A549 (cell line): Measurements from ENCODE around the gene FGF18. TPM values are rescaled to one million over a fixed set of nuclear protein-coding genes. Genes with fewer than 3 reads are reported as not detected.

Source experiments
- ATAC-seq, 2 experiments: fragments of 200-7000 bp in 1 of 2; fragments of >200 bp in 1 of 2; cut with Nextera tagmentation in 1 of 2; cut with Tn5 transposase in 1 of 2; 3 replicates each; pipeline versions ENCODE4 v1.8.0 to v1.9.1; 2018 to 2020; ENCODE audit warnings: mild to moderate bottlenecking in 1 of 2, moderate library complexity in 1 of 2
- CTCF ChIA-PET: fragments of 300-600 bp; sonication (Branson Sonifier 250); formaldehyde crosslinking; extraction: SDS; loops from one replicate; lab custom pipeline; 2021; ENCODE audit warnings: antibody characterized with exemption, inconsistent platforms; lab: Yijun Ruan, JAX
- POLR2A ChIA-PET: fragments of 350-600 bp; formaldehyde crosslinking; extraction: SDS; loops from one replicate; lab custom pipeline; 2021; ENCODE audit warnings: antibody characterized with exemption, inconsistent platforms; lab: Yijun Ruan, JAX
- DNase-seq, 2 experiments: peaks; one replicate each; pipeline versions ENCODE4 v3.0.0 to v3.0.0-alpha.2; 2011 to 2016; ENCODE audit warnings: low read depth in 1 of 2, low spot score in 1 of 2
- FAIRE-seq: peaks from 2 replicates; lab custom pipeline; 2011; peaks lifted over from hg19 to GRCh38; lab: Jason Lieb, UNC
- H3K27ac ChIP-seq, 2 experiments: fragments of >200 bp; sonication (Bioruptor Twin); formaldehyde crosslinking; 3 replicates each; pipeline ENCODE4 v1.5.1; 2016 to 2017
- H3K4me1 ChIP-seq: fragments of >200 bp; sonication (Bioruptor Twin); formaldehyde crosslinking; 3 replicates; pipeline ENCODE4 v1.6.1; 2016
- H3K4me2 ChIP-seq: fragments of >200 bp; sonication (Bioruptor Twin); formaldehyde crosslinking; 3 replicates; pipeline ENCODE4 v1.6.1; 2016
- H3K4me3 ChIP-seq: fragments of >200 bp; sonication (Bioruptor Twin); formaldehyde crosslinking; 3 replicates; pipeline ENCODE4 v1.5.1; 2016
- H3K9me3 ChIP-seq: fragments of >200 bp; sonication (Bioruptor Twin); formaldehyde crosslinking; 3 replicates; pipeline ENCODE4 v1.6.1; 2016
- CHD2 ChIP-seq: fragments of 150-350 bp; IDR thresholded peaks from 2 replicates; pipeline ENCODE4 v1.6.1; 2014; ENCODE audit warnings: low read length; ENCODE audit not compliant: partially characterized antibody
- CHD4 ChIP-seq: fragments of 200-600 bp; sonication (generic); IDR thresholded peaks from 2 replicates; pipeline ENCODE4 v1.6.1; 2016; ENCODE audit warnings: antibody characterized with exemption, mild to moderate bottlenecking, borderline replicate concordance
- CTCF ChIP-seq: fragments of >200 bp; sonication (Bioruptor Twin); formaldehyde crosslinking; IDR thresholded peaks from 3 replicates; pipeline ENCODE4 v1.5.1; 2016
- FOSB ChIP-seq: fragments of 250-450 bp; sonication (Bioruptor Pico); IDR thresholded peaks from 2 replicates; pipeline ENCODE4 v1.5.0; 2020; ENCODE audit warnings: mild to moderate bottlenecking, moderate library complexity
- HDAC2 ChIP-seq: fragments of 200-600 bp; sonication (generic); IDR thresholded peaks from 2 replicates; pipeline ENCODE4 v1.6.1; 2016
- HES2 ChIP-seq: fragments of >200 bp; sonication (Bioruptor Twin); formaldehyde crosslinking; IDR thresholded peaks from 2 replicates; pipeline ENCODE4 v1.6.1; 2016
- HEYL ChIP-seq: fragments of 250-450 bp; sonication (Bioruptor Pico); IDR thresholded peaks from 2 replicates; pipeline ENCODE4 v1.8.0; 2021; ENCODE audit warnings: mild to moderate bottlenecking, moderate library complexity
- HOXA7 ChIP-seq: fragments of 250-450 bp; sonication (Bioruptor Pico); IDR thresholded peaks from 2 replicates; pipeline ENCODE4 v1.5.0; 2020; ENCODE audit warnings: mild to moderate bottlenecking, moderate library complexity
- HOXB13 ChIP-seq: fragments of 250-450 bp; sonication (Bioruptor Pico); IDR thresholded peaks from 2 replicates; pipeline ENCODE4 v1.5.0; 2020; ENCODE audit warnings: low read depth, mild to moderate bottlenecking, moderate library complexity
- HOXB5 ChIP-seq: fragments of 250-450 bp; sonication (Bioruptor Pico); IDR thresholded peaks from 2 replicates; pipeline ENCODE4 v1.5.0; 2020; ENCODE audit warnings: mild to moderate bottlenecking, moderate library complexity
- JUNB ChIP-seq: fragments of >200 bp; sonication (Bioruptor Twin); formaldehyde crosslinking; IDR thresholded peaks from 2 replicates; pipeline ENCODE4 v1.6.1; 2016
- MAX ChIP-seq: IDR thresholded peaks from 2 replicates; pipeline ENCODE4 v1.6.1; 2012
- MAZ ChIP-seq: fragments of 150-350 bp; IDR thresholded peaks from 2 replicates; pipeline ENCODE4 v1.6.1; 2014; ENCODE audit warnings: antibody characterized with exemption, low read depth, low read length, borderline replicate concordance
- NPAS2 ChIP-seq: fragments of 250-450 bp; sonication (Bioruptor Pico); IDR thresholded peaks from 2 replicates; pipeline ENCODE4 v1.8.0; 2022; ENCODE audit warnings: mild to moderate bottlenecking, moderate library complexity, borderline replicate concordance
- PBX3 ChIP-seq: IDR thresholded peaks from 2 replicates; pipeline ENCODE4 v1.6.1; 2012
- POLR2AphosphoS2 ChIP-seq: conservative IDR thresholded peaks from 2 replicates; pipeline ENCODE4 v1.6.1; 2012; ENCODE audit warnings: low read length, improper control_type of control experiment, inconsistent platforms
- RAD21 ChIP-seq, 2 experiments: fragments of >200 bp in 1 of 2; sonication (Bioruptor Twin) in 1 of 2; formaldehyde crosslinking in 1 of 2; IDR thresholded peaks in 1 of 2; conservative IDR thresholded peaks in 1 of 2; 2 replicates in 1 of 2; 3 replicates in 1 of 2; pipeline ENCODE4 v1.6.1; 2012 to 2018; ENCODE audit warnings: inconsistent platforms in 1 of 2
- RCOR1 ChIP-seq: fragments of 150-350 bp; IDR thresholded peaks from 2 replicates; pipeline ENCODE4 v1.6.1; 2014; ENCODE audit warnings: antibody characterized with exemption, low read length, low read depth
- RFX5 ChIP-seq: fragments of 450-650 bp; IDR thresholded peaks from 2 replicates; pipeline ENCODE4 v1.7.1; 2014; ENCODE audit warnings: antibody characterized with exemption, mild to moderate bottlenecking, moderate library complexity
- SMC3 ChIP-seq: fragments of >200 bp; sonication (Bioruptor Twin); formaldehyde crosslinking; IDR thresholded peaks from 3 replicates; pipeline ENCODE4 v1.6.1; 2018; ENCODE audit warnings: inconsistent platforms
- USF2 ChIP-seq: fragments of 450-650 bp; IDR thresholded peaks from 2 replicates; pipeline ENCODE4 v1.6.1; 2014; ENCODE audit warnings: antibody characterized with exemption
- ZFP36 ChIP-seq: fragments of 450-650 bp; IDR thresholded peaks from 2 replicates; pipeline ENCODE4 v1.6.1; 2014; ENCODE audit warnings: borderline replicate concordance; ENCODE audit not compliant: partially characterized antibody
- WGBS: methylation state at CpG from one replicate; pipeline ENCODE4 v1.1.6; 2017; ENCODE audit errors: missing lambda C conversion rate; 5-methylcytosine and 5-hydroxymethylcytosine counted together
- polyA plus RNA-seq, 4 experiments: library from polyadenylated mRNA; depleted of rRNA in 3 of 4; stranded (reverse); fragments of >200 nt; fragmentation: RNase III in 1 of 4; extraction: RNeasy Plus Mini Kit Qiagen cat#74134 plus additional on column Dnase treatment in 1 of 4; gene quantifications; 2 replicates in 3 of 4; 3 replicates in 1 of 4; pipeline ENCODE4 v1.2.3, GENCODE V29; 2011 to 2017

FGF18 gene
- polyA plus RNA-seq, 2 of the 4 experiments (the other 2 are of a cell fraction) = 0.09 to 0.16 TPM

GRCh38 chr5:171422902-171423663, 3.6 kb downstream of the FGF18 start:
- ChIA-PET POLR2A (no interaction called here), CTCF (interaction anchor here (0.6 to 6.8 kb wide), 6 partner anchors 11 to 485 kb away, joined by 3 to 128 read pairs (median 3); no protein-coding TSS in a partner anchor)
- Histone ChIP-seq H3K4me1 (peaks cover 5% of the 10 kb centered on the region; the same call in 2 of the 3 replicates), H3K9me3 (no peaks in the 10 kb centered on the region), H3K27ac (no peak overlapping the region), H3K4me3 (no peak overlapping the region), H3K4me2 (no peak overlapping the region)
- DNase-seq (no peak), ATAC-seq (no peak), FAIRE-seq (no peak)
- 92% methylated on average over 26 of the region's 26 CpGs for WGBS
- TF ChIP-seq MAZ = no peak

- DNase-seq = no peak
- FAIRE-seq = no peak
- CTCF ChIA-PET = no interaction called here
Measured at GRCh38 chr5:171424726-171425125, 5.3 kb downstream of the FGF18 start.

GRCh38 chr5:171425596-171426244, 6.3 kb downstream of the FGF18 start:
- Histone ChIP-seq H3K4me1 (no peaks in the 10 kb centered on the region), H3K4me3 (no peak overlapping the region), H3K4me2 (no peak overlapping the region), H3K27ac (no peak overlapping the region), H3K9me3 (no peaks in the 10 kb centered on the region)
- no peak for ATAC-seq
- no peak for DNase-seq
- CTCF ChIA-PET = interaction anchor here (0.7 kb wide), 1 partner anchor 164 kb away, joined by 3 read pairs; no protein-coding TSS in a partner anchor
- 89% methylated on average over 14 of the region's 14 CpGs for WGBS
- POLR2A ChIA-PET = interaction anchor here (0.7 kb wide), 1 partner anchor 96 kb away, joined by 6 read pairs; no protein-coding TSS in a partner anchor
- TF ChIP-seq RAD21 (conservative IDR thresholded peaks at IDR 0.05 in 1 of 2, IDR thresholded peaks at IDR 0.05 in 1 of 2) (no peak), HES2 (no peak), HOXB13 (no peak), JUNB (no peak), SMC3 (no peak), USF2 (no peak)
- no peak for FAIRE-seq

More at GRCh38 chr5:171424726-171425125, 5.3 kb downstream of the FGF18 start:
- Histone ChIP-seq H3K9me3 (no peaks in the 10 kb centered on the region), H3K4me3 (no peak overlapping the region), H3K4me1 (no peaks in the 10 kb centered on the region), H3K27ac (no peak overlapping the region), H3K4me2 (no peak overlapping the region)
- TF ChIP-seq CHD2 (no peak), ZFP36 (no peak), HOXB5 (CRISPR knock-in tag) (no peak), PBX3 (no peak), CHD4 (no peak), RFX5 (no peak), MAZ (no peak), RCOR1 (no peak), FOSB (CRISPR knock-in tag) (no peak), HEYL (CRISPR knock-in tag) (no peak), MAX (no peak), POLR2AphosphoS2 (no peak), CTCF (no peak), NPAS2 (CRISPR knock-in tag) (no peak), HOXA7 (no peak), HDAC2 (no peak), HOXB13 (no peak), HES2 (no peak)
- POLR2A ChIA-PET = no interaction called here
- WGBS = 75% methylated on average over 3 of the region's 5 CpGs
- no peak for ATAC-seq
